NCI-H1930 (cell line): ENCODE measurements around the gene PHGDH.
"Not testable (repeated sequence)": the region's sequence is repeated elsewhere in the genome, so short reads cannot be mapped to it uniquely, and the experiment has no call there.

Experiments
- DNase-seq, 2 experiments: peaks; one replicate each; lab custom pipeline; 2025; lab: John Stamatoyannopoulos, UW

PHGDH gene

DNA sequence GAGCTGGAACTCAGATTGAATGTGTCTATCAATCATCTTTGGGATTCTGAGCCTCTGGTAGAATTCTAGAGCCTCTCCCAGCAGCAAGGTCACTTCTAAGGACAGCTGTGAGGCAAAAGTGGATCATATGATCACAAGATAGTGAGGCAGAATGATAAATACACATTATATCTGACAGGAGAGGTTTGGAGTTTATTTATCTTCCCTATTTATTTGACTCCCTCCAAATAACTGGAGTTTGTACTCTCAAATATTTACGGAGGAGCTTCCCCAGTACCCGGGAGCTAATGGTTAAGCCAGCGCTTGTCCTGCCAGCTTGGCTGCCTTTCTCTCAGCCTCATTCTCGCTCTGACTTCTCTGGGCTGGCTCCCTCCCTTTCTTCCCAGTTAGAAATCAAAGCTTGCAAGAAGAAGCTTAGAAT, 54.6 kb downstream of the PHGDH start:
- DNase-seq = no peak

GRCh38 chr1:119767486-119767885, 55.8 kb downstream of the PHGDH start:
- no peak for DNase-seq

DNA sequence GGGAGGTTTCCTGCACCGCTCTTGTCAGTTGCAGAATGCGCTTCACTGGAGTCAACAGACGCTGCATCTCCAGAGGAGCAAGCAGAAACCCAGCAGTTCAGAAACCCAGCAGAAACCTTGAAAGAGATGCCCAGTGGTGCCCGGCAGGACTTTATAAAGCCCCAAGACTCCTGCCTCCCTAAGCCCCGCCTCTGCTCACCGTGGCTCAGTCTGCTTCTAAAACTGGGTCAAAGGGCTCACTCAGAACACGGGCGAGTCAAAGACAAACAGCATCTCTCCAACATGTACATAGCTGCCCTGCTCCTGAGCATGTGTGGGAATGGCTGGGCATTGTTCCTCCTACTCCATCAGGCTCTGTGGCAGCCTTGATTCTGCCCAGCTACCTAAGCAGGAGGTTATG, 57.0 kb downstream of the PHGDH start, which contains the start of gene HMGCS2:
Gene HMGCS2, minus strand, starts transcription at position 128 of the 400 bp plus-strand sequence. Its CDS starts 61 bp downstream, at position 67.
- DNase-seq = no peak

DNA sequence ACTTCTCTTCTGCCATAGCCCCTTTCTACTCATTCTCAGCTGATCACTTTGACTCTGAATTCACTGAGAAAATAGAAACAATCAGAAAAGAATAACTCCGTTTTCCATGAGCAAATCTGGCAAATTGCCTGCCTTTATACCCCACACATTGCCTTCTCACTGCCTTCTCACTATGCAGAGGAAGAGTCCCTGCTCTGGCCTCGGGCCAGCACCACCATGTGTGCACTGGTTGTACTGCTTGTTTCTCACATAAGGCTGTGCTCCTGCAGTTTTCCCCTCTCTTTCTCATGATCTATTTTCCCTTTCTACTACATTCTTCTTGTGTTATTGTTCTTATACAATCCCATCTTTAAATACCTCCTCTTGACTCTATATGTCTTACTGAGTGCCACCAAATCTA, 59.3 kb downstream of the PHGDH start:
- DNase-seq = no peak

DNA sequence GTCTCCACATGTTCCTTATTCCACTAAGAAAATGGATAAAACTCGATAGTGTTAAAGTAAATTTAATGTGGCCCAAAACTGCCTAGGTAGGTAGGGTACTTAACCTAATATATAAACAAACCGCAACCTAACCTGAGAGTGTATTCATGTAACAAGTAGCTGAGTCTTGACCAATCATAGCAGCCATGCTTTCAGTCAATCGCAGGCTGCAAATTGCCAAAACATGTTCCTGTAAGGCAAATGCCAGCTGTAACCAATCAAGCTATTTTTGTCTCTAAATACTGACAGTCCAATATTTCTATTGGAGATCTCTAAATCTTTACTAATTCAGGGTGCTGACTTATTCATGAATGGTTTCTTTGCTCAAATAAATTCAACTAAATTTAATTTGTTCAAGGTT, 60.0 kb downstream of the PHGDH start:
- no peak for DNase-seq

- no peak for DNase-seq
Observed at GRCh38 chr1:119772298-119772697, 60.6 kb downstream of the PHGDH start.

DNA sequence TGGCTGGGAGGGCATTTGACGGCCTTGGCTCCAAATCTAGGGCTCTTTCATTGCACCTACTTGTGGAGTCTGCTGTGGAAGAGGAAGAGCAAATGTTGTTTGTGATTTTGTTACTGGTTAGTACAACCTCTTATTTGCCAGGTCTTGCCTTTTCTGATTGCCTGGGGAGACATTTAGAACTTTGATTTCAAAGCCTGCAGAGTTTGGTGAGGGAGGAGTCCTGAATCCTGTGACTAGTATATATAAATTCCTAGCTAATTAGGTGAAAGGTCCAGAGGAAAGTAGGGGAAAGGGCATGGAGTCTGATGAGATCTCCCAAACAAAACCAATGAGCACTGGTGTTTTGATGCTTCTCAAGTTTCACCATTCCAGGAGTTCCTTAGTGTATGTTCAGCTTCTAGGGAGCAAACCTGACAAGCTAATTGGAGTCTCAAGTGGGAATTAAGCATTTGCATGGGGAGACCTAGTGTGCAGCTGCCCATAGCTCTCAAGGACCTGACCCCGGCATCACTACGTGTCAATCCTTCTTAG, 62.0 kb downstream of the PHGDH start:
- DNase-seq = no peak

GRCh38 chr1:119774746-119775490, 63.2 kb downstream of the PHGDH start:
- no peak for DNase-seq

GRCh38 chr1:119778359-119778758, 66.6 kb downstream of the PHGDH start:
- no peak for DNase-seq

- DNase-seq = no peak
Observed at GRCh38 chr1:119778886-119779560, 67.3 kb downstream of the PHGDH start.

DNA sequence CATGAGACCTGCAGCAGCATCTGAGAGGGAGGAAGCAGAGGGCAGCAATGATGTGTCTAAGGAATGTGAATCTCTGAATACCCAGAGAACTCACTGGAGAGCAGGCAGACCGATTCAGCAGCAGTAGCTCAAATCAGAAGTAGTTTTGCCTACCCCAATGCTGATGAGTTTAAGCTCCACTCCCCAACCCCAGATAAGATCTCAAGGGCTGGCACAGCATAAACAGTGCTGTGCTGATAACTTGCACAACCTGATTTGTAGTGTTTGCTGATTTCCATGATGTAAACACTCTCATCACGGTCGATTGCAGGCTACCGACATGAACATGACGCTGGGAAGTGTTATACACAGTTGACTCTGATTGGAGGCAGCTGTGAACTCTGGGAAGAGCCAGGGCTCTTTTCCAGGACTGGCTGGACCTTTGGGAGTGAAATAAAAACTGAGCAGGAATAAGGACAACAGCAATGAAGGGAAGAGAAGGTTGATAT, 68.2 kb downstream of the PHGDH start:
- no peak for DNase-seq

DNA sequence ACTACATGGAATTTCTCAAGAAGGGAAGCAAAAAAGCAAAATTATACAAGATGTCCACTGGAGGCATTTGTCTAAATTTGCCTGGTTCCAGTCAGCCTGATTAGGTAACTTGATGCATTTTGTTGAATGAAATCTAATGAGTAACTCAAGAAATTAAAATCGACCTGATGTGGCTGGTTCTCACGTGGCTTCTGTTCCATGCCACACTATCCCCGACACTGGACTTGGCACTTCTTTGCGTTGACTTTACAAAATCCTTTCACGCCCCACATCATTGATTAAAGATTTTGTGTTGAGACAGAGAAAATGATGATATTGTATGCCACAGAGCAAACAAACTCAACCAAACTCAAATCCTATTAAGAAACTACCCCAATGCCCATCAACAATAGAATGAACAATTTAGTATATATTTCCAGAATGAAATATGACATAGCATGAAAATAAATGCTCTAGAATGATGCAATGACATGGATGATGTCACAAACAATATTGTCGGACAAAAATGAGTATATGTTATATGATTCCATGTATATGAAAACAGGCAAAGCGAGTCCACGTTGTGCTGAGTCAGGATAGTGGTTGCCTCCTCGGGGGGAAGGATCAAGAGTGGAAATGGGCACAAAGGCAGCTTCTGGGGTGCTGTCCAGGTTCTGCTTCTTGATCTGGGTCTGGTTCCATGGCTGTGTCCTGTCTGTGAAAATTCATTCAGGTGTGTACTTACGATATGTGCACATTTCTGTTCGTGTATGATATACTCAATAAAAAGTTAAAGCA, 69.9 kb downstream of the PHGDH start:
- DNase-seq = no peak

GRCh38 chr1:119782631-119783325, 71.0 kb downstream of the PHGDH start:
- no peak for DNase-seq

DNA sequence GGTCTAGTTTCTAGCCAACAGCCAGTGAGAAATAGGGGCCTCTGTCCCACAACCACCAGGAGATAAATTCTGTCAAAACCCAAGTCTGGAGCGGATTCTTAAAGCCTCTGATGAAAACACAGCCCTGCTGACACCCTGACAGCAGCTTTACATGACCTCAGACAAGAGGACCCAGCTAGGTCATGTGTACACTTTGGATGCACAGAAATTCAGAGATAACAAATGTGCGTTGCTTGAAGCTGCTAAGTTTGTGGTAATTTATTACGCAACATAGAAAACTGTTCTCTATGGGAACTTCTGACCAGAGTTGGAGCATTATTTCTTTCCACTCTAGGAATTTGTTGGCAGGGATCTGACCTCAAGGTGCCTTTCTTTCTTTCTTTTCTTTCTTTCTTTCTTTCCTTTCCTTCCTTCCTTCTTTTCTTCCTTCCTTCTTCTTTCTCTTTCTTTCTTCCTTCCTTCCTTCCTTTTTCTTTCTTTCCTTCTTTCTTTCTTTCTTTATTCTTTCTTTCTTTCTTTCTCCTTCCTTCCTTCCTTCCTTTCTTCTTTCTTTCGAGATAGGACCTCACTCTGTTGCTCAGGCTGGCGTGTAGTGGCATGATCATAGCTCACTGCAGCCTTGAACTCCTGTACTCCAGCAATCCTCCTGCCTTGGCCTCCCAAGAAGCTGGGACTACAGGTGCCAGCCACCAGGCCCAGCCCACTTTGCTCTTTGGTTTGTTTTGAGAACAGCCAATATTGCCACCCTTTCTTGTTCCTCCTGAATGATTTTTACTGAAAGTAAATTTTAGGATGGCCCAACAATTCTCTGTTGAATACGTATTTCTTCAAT, 71.8 kb downstream of the PHGDH start:
- no peak for DNase-seq

GRCh38 chr1:119784191-119784781, 72.6 kb downstream of the PHGDH start:
- DNase-seq = no peak

GRCh38 chr1:119786046-119786445, 74.3 kb downstream of the PHGDH start:
- not testable (repeated sequence) for DNase-seq

DNA sequence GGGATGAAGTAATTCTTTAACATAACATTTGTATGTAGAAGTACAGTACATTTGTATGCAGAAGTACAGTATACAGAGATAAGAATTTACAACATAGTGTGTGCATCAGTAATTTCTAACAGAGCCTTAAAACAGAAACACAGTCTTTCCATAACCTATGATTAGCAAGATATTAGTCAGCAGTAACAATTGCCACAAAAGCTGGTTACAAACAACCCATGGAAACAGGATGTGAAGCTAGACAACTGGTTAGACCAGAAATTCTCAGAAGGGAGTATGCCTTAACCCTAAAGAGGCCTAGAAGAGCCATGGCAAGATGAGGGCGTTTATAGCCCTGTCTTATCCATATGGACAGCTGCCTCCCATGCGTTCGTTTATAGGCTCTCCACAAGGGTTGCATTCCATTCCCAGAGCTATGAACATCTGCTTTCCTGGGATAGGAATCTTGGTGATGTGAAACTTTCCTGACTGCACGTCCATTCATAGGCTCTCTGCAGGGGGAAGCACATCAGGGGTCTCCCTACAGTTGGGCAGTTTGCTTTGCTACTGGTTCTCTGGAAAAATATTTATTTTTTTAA, 74.8 kb downstream of the PHGDH start:
- not testable (repeated sequence) for DNase-seq

GRCh38 chr1:119787776-119788175, 76.0 kb downstream of the PHGDH start:
- no peak for DNase-seq

- no peak for DNase-seq
Observed at GRCh38 chr1:119790451-119791198, 78.9 kb downstream of the PHGDH start.
